HG02678 (cell line): ENCODE measurements around the gene DOCK10.
"Not testable (repeated sequence)": the region's sequence is repeated elsewhere in the genome, so short reads cannot be mapped to it uniquely, and the experiment has no call there.

Source experiments
- ATAC-seq: cut with Tn5 transposase; IDR thresholded peaks from one replicate; pipeline ENCODE4 v1.9.1; 2021; ENCODE audit warnings: mild to moderate bottlenecking, moderate library complexity; ENCODE audit not compliant: unreplicated experiment

Gene DOCK10

GRCh38 chr2:225041851-225042799 is at the start of gene DOCK10:
Gene DOCK10, minus strand, starts transcription at chr2:225042468. Its CDS starts 94 bp downstream, at chr2:225042374.
- ATAC-seq = peak; percentile 28

GRCh38 chr2:225091336-225091735 is 49.1 kb upstream of the DOCK10 start:
- ATAC-seq = no peak

GRCh38 chr2:225090746-225091145 is 48.5 kb upstream of the DOCK10 start:
- no peak for ATAC-seq

DNA sequence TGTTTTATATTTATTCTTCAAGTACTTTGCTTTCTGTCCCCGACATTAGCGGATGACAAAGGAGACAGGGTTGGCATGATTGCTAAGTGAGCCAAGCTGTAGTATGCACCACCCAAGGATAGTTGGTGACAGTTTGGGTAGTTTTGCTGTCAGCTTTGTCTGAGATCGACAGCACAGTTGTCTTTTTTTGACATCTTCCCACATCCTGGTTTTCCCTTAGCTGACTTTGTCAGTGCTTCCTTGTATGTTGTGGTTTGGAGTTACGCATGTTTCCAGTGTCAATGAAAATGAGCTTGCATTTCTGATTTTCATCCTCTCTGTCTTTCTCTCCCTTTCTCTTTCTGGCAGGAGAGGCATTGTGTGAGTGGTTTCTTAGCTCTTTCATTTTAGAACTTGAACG is 44.6 kb upstream of the DOCK10 start:
- no peak for ATAC-seq

- ATAC-seq = no peak
These were observed 44.2 kb upstream of the DOCK10 start for GRCh38 chr2:225086439-225086838.

DNA sequence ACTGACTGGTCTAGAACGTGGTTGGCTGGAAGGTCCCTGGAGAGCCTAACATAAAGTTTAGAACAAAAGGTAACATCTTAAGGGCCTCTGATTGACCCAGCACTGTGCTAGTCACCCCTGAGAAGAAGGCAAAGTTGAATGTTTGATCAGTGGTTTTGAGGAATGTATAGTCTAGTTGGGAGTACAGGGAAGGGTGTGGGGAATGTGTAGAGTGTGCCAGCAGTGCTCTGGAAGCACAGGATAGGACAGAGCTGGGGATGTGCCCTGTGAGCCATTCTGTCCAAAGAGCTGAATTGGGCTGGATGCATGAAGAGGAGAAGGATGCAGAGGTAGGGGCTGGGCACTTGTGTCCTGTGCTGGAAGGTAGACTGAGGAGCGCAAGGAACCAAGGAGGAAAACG is 41.0 kb upstream of the DOCK10 start:
- ATAC-seq = no peak

DNA sequence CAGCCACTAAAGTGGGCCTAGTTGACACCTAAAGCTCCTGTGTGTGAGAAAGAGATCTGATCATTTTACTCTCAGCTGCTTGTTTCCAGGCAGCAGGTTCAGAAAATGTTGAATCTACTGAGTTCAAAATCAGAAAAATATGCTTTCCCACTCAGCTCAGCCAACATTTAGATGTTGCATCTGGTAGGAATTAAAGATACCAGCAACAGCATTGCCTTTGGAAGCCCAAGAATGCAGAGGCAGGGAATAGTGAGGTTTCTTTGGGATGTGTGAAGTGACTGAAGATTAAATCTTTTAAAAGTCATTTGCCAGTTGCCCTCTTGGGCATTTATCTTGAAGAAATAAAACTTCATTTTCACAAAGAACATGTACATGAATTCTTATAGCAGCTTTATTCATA is 33.9 kb upstream of the DOCK10 start:
- no peak for ATAC-seq

- ATAC-seq = no peak
These were observed 32.8 kb upstream of the DOCK10 start for GRCh38 chr2:225074919-225075681.

DNA sequence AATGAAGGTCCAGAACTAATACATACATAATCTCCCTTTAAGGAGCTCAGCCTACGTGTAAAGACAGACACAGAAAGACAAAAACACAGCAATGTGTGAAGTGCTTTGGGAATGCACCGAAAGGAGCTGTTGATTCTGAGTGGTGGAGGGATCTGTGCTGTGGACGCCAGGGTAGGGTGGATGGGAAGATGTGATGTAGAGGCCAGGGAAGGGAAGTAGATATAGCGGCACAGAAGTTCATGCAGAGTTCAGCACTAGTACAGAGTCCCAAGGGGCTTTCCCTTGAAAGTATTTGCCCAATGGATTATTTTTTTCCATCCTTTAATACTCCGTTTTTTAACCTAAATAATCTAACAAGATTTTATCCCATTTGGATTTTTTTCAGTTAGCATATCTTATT is 32.1 kb upstream of the DOCK10 start:
- no peak for ATAC-seq

GRCh38 chr2:225073198-225073597 is 30.9 kb upstream of the DOCK10 start:
- ATAC-seq = no peak

DNA sequence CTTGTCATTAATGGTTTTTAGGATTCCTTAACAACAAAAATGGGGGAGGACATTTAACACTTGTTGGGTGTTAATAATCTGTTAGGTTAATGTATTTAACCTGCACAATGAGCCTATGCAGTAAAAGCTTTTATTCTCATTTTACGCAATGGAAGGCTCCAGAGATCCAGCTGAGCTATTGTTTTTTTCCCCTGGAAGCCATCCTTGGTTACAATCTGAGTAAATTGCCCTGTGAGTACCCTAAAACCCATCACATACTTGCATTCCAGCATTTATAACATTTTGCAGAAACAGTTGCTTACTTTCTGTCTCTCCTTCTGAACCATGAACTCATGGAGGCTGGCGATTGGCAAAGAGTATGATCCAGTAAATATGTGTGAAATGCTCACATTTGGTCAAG is 30.2 kb upstream of the DOCK10 start:
- ATAC-seq = no peak

DNA sequence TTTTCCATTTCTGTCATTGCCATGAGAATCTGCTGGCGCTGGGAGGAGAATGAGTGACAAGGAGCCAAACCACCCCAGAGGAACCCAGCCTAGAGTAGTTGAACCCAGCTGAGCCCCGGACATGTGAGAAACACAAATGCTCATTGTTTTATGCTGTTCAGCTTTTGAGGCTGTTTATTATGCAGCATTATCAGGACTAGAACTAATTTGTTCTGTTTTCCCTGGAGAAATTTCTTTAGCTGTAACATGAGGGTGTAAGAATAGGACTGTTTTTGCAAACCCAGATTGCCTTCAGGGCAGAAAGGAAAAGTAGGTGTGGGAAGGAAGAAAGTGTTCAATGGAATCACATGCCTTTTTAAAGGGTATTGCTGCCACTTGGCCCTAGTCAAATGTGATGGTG is 28.5 kb upstream of the DOCK10 start:
- ATAC-seq = no peak

GRCh38 chr2:225069966-225070365 is 27.7 kb upstream of the DOCK10 start:
- no peak for ATAC-seq

DNA sequence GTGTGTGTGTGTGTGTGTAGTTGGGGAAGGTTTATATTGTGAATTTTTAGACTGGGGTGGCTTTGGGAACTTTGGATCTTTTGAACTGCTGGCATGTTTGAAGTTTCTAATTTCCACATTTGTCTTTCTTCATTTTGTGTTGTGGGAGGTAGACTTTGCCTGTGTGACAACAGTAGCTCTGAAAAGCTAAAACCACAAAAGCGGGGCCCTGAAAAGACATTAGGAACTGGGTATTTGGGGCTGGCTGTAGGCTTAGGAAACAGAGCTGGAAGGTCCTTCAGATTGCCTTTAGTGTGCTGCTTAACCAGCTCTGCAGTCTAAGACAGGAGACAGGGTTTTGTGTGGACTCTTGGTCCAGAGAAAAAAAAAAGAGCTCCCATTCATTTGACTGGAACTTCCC is 27.2 kb upstream of the DOCK10 start:
- ATAC-seq = no peak

DNA sequence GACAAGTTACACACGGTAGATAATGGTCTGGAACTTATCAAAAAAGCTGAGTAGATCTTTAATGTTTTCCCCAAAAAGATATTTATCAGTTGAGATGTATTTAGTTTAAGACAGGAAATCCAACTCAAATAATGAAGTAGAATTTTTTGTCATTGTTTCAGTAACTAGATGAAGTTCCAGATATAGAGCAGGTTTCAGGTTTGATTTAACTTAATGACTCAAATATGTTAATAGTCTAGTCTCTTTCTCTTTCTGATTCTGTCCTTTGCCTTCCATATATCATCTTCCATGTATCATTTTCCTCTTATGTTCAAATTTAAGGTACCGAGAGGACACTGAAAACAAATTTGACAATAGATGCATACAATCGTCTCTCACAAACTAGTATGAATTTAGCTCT is 23.6 kb upstream of the DOCK10 start:
- no peak for ATAC-seq

DNA sequence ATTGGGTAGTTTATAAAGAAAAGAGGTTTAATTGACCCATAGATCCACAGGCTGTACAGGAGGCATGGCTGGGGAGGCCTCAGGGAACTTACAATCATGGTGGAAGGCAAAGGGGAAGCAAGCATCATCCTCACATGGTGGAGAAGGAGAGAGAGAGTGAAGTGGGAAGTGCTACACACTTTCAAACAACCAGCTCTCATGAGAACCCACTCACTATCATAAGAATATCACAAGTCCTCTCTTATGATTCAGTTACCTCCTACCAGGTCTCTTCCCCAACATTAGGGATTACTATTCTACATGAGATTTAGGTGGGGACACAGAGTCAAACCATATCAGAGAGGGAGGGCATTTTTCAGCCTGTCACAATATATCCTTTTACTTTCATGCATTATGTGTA is 22.7 kb upstream of the DOCK10 start:
- no peak for ATAC-seq

DNA sequence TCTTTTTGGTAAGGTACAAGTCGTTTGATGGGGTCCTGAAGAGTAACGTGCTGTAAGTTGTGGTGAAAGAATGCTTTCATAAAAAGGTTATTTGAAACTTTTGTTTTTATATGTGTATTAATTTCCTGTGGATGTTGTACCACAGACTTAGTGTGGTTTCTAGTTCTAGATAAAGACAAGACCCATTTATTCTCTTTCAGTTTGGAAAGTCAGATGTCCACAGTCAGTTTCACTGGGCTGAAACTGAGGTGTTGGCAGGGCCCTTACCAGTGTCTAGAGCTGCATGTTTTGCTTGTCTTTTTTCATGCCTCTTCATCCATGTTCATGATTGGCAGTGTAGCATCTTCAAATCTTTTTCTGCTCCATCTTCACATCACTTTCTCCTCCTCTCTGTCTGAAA is 22.1 kb upstream of the DOCK10 start:
- no peak for ATAC-seq

- no peak for ATAC-seq
These were observed 14.2 kb upstream of the DOCK10 start for GRCh38 chr2:225056330-225057073.

GRCh38 chr2:225055714-225056113 is 13.4 kb upstream of the DOCK10 start:
- no peak for ATAC-seq

DNA sequence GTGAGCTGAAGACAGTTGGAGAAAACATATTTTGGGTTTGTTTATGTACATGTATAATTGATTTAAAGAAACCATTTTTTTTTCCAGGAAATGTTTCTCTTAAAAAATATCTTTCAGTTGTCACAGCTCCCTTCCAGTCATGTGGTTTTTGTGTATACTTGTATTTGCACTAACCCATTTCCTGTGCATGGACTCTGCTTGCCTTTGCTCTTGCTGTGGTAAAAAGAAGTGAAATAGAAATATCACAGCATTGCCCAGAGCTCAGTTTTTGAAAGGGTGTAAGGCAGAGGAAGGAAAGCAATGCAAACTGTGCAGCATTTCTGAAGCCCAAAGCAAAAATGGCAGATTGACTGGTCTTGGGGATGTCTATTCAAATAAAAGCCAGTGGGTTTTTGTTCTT is 10.4 kb upstream of the DOCK10 start:
- peak; percentile 85 for ATAC-seq

- not testable (repeated sequence) for ATAC-seq
These were observed 5.2 kb upstream of the DOCK10 start for GRCh38 chr2:225047502-225047901.
